Fibroblast of skin of back (primary cell): ENCODE data around the gene ARHGAP42.

Source experiments
- DNase-seq: peaks from one replicate; pipeline ENCODE4 v3.0.0-alpha.2; 2013

ARHGAP42 gene

GRCh38 chr11:100925935-100926334, 238.8 kb downstream of the ARHGAP42 start:
- peak; percentile 80 for DNase-seq

- DNase-seq: no peak
Measured at GRCh38 chr11:100927579-100927978, 240.5 kb downstream of the ARHGAP42 start.

GRCh38 chr11:100928426-100928825, 241.3 kb downstream of the ARHGAP42 start:
- peak; percentile 33 for DNase-seq

- peak; percentile 72 for DNase-seq
Measured at GRCh38 chr11:100929377-100929776, 242.3 kb downstream of the ARHGAP42 start.

- DNase-seq: peak; percentile 75
Measured at GRCh38 chr11:100930185-100930778, 243.2 kb downstream of the ARHGAP42 start.

GRCh38 chr11:100932474-100933100, 245.5 kb downstream of the ARHGAP42 start:
- DNase-seq: peak; percentile 45

GRCh38 chr11:100936781-100937180, 249.7 kb downstream of the ARHGAP42 start:
- no peak for DNase-seq

- DNase-seq: no peak
Measured at GRCh38 chr11:100939571-100939970, 252.5 kb downstream of the ARHGAP42 start.

- no peak for DNase-seq
Measured at GRCh38 chr11:100940111-100940510, 253.0 kb downstream of the ARHGAP42 start.

GRCh38 chr11:100941033-100941432, 253.9 kb downstream of the ARHGAP42 start:
- no peak for DNase-seq

- DNase-seq: peak; percentile 45
Measured at GRCh38 chr11:100942016-100942415, 254.9 kb downstream of the ARHGAP42 start.

GRCh38 chr11:100948936-100949335, 261.8 kb downstream of the ARHGAP42 start:
- no peak for DNase-seq

- no peak for DNase-seq
Measured at GRCh38 chr11:100949443-100949842, 262.4 kb downstream of the ARHGAP42 start.

- no peak for DNase-seq
Measured at GRCh38 chr11:100955318-100955717, 268.2 kb downstream of the ARHGAP42 start.

- no peak for DNase-seq
Measured at GRCh38 chr11:100956351-100956750, 269.3 kb downstream of the ARHGAP42 start.

GRCh38 chr11:100957499-100957898, 270.4 kb downstream of the ARHGAP42 start:
- DNase-seq: no peak

- no peak for DNase-seq
Measured at GRCh38 chr11:100961633-100962032, 274.5 kb downstream of the ARHGAP42 start.

- DNase-seq: no peak
Measured at GRCh38 chr11:100963375-100963774, 276.3 kb downstream of the ARHGAP42 start.

GRCh38 chr11:100964435-100964834, 277.3 kb downstream of the ARHGAP42 start:
- DNase-seq: peak; percentile 4

- DNase-seq: no peak
Measured at GRCh38 chr11:100965346-100965745, 278.3 kb downstream of the ARHGAP42 start.

- DNase-seq: no peak
Measured at GRCh38 chr11:100966366-100966765, 279.3 kb downstream of the ARHGAP42 start.

GRCh38 chr11:100969008-100969407, 281.9 kb downstream of the ARHGAP42 start:
- no peak for DNase-seq

- no peak for DNase-seq
Measured at GRCh38 chr11:100970283-100971164, 283.4 kb downstream of the ARHGAP42 start.

GRCh38 chr11:100972046-100972445, 285.0 kb downstream of the ARHGAP42 start:
- DNase-seq: no peak
